Stimulated activated naive CD8-positive, alpha-beta T cell treated with anti-CD3 and anti-CD28 coated beads, Interleukin-15, Interleukin-2, amounts not matched to agents 100 ng/mL and 50 ng/mL, for 24 hours (primary cell): ENCODE data around the gene CR1.
"Not testable (repeated sequence)": the region's sequence is repeated elsewhere in the genome, so short reads cannot be mapped to it uniquely, and the experiment has no call there.

Source experiments
- H3K27ac Mint-ChIP-seq: one replicate; pipeline ENCODE4 v1.8.0; 2021; ENCODE audit warnings: mild to moderate bottlenecking, mixed read lengths
- H3K27me3 Mint-ChIP-seq: one replicate; pipeline ENCODE4 v1.8.0; 2021; ENCODE audit warnings: mixed read lengths
- H3K36me3 Mint-ChIP-seq: one replicate; pipeline ENCODE4 v1.8.0; 2021; ENCODE audit warnings: low read depth, mixed read lengths
- H3K4me1 Mint-ChIP-seq: one replicate; pipeline ENCODE4 v1.8.0; 2021; ENCODE audit warnings: low read depth, mixed read lengths
- H3K4me3 Mint-ChIP-seq: one replicate; pipeline ENCODE4 v1.8.0; 2021; ENCODE audit warnings: mild to moderate bottlenecking, mixed read lengths
- H3K9me3 Mint-ChIP-seq: one replicate; pipeline ENCODE4 v1.8.0; 2021; ENCODE audit warnings: mixed read lengths

Gene CR1

GRCh38 chr1:207690551-207690950 is 194.6 kb downstream of the CR1 start:
- not testable (repeated sequence) for H3K9me3 Mint-ChIP-seq, H3K4me3 Mint-ChIP-seq, H3K36me3 Mint-ChIP-seq, H3K27me3 Mint-ChIP-seq, H3K27ac Mint-ChIP-seq, H3K4me1 Mint-ChIP-seq

GRCh38 chr1:207691010-207691409 is 195.1 kb downstream of the CR1 start:
- H3K4me1 Mint-ChIP-seq: no peaks in the 10 kb centered on the region
- no peaks in the 10 kb centered on the region for H3K9me3 Mint-ChIP-seq
- H3K36me3 Mint-ChIP-seq: no peaks in the 10 kb centered on the region

More at GRCh38 chr1:207691010-207691409, 195.1 kb downstream of the CR1 start:
- Mint-ChIP-seq H3K27ac (no peak overlapping the region), H3K27me3 (peaks cover 6% of the 10 kb centered on the region), H3K4me3 (no peak overlapping the region)
